K562 (cell line): ENCODE measurements around the gene MYO1D. TPM values are rescaled to one million over a fixed set of nuclear protein-coding genes. Genes with fewer than 3 reads are reported as not detected.

Source experiments
- ATAC-seq: fragments of 200-7000 bp; cut with Tn5 transposase; 3 replicates; pipeline ENCODE4 v1.9.1; 2020; ENCODE audit warnings: moderate library complexity
- BruUV-seq: library from RNA; stranded (reverse); fragments of 400-500 nt; replicated peaks from 2 replicates; lab custom pipeline; 2021; lab: Mats Ljungman, UMichigan
- CTCF ChIA-PET: fragments of 300-600 bp; formaldehyde crosslinking; extraction: SDS; loops from one replicate; lab custom pipeline; 2021; ENCODE audit warnings: low intra/inter-chr PET ratio; lab: Yijun Ruan, JAX
- POLR2A ChIA-PET: fragments of 300-600, 350-650 bp; sonication (Branson Sonifier 250); formaldehyde crosslinking; extraction: SDS; loops from one replicate; lab custom pipeline; 2021; ENCODE audit warnings: antibody characterized with exemption, inconsistent platforms; lab: Yijun Ruan, JAX
- DNase-seq, 4 experiments: peaks; one replicate each; pipeline versions ENCODE4 v3.0.0 to v3.0.0-alpha.2; 2011 to 2018; ENCODE audit warnings: low spot score in 3 of 4, mixed read lengths in 3 of 4; ENCODE audit errors: extremely low read depth in 1 of 4
- FAIRE-seq: peaks from 2 replicates; lab custom pipeline; 2011; peaks lifted over from hg19 to GRCh38; lab: Jason Lieb, UNC
- H2AFZ ChIP-seq: 2 replicates; pipeline ENCODE4 v1.6.0; 2011; ENCODE audit warnings: low read depth, low read length, control low read depth, inconsistent platforms
- H3K27ac ChIP-seq: fragments of 200-600 bp; 3 replicates; pipeline ENCODE4 v1.8.0; 2011; ENCODE audit warnings: low read depth, mild to moderate bottlenecking, control low read depth, inconsistent platforms, low read length, moderate library complexity, mixed read lengths; ENCODE audit errors: extremely low read depth
- H3K27me3 ChIP-seq, 2 experiments: fragments of 300-600 bp in 1 of 2; 2 replicates in 1 of 2; 3 replicates in 1 of 2; pipeline versions ENCODE4 v1.6.0 to v1.8.0; 2011; ENCODE audit warnings: inconsistent platforms in 2 of 2, low read length in 2 of 2, mild to moderate bottlenecking in 1 of 2, mixed read lengths in 1 of 2, moderate library complexity in 1 of 2; ENCODE audit not compliant: control insufficient read depth in 2 of 2, insufficient read depth in 2 of 2
- H3K36me3 ChIP-seq: fragments of 300-600 bp; 3 replicates; pipeline ENCODE4 v1.8.0; 2011; ENCODE audit warnings: mild to moderate bottlenecking, low read length, inconsistent platforms; ENCODE audit not compliant: control insufficient read depth, insufficient read depth
- H3K4me1 ChIP-seq, 2 experiments: fragments of 200-600 bp in 1 of 2; replicated peaks in 1 of 2; 2 replicates in 1 of 2; 3 replicates in 1 of 2; pipeline versions ENCODE4 v1.5.1 to v1.8.0; 2011; ENCODE audit warnings: inconsistent platforms in 2 of 2, low read length in 2 of 2, mild to moderate bottlenecking in 1 of 2, mixed read lengths in 1 of 2, moderate library complexity in 1 of 2; ENCODE audit not compliant: control insufficient read depth in 2 of 2, insufficient read depth in 2 of 2
- H3K4me2 ChIP-seq: 2 replicates; pipeline ENCODE4 v1.6.1; 2011; ENCODE audit warnings: low read length, control low read depth, inconsistent platforms, mixed read lengths; ENCODE audit not compliant: insufficient read depth
- H3K4me3 ChIP-seq: fragments of 200-600 bp; sonication (generic), shearing (Covaris generic); 2 replicates; pipeline ENCODE4 v1.5.1; 2016; ENCODE audit warnings: control low read depth, inconsistent platforms
- H3K79me2 ChIP-seq: fragments of 200-600 bp; 3 replicates; pipeline ENCODE4 v1.8.0; 2011; ENCODE audit warnings: low read length, inconsistent platforms; ENCODE audit not compliant: control insufficient read depth, insufficient read depth
- H3K9ac ChIP-seq, 2 experiments: 2 replicates each; pipeline versions ENCODE4 v1.6.0 to v1.6.1; 2011; ENCODE audit warnings: low read depth in 2 of 2, low read length in 2 of 2, control low read depth in 1 of 2, inconsistent platforms in 1 of 2, mild to moderate bottlenecking in 1 of 2, mixed read lengths in 1 of 2; ENCODE audit not compliant: insufficient read depth in 1 of 2
- H3K9me1 ChIP-seq: one replicate; pipeline ENCODE4 v1.6.0; 2011; ENCODE audit warnings: inconsistent platforms, mild to moderate bottlenecking, low read length, moderate library complexity; ENCODE audit not compliant: control insufficient read depth, insufficient read depth
- H3K9me3 ChIP-seq: replicated peaks from 2 replicates; pipeline ENCODE4 v1.5.1; 2011; ENCODE audit warnings: low read depth, low read length, inconsistent platforms; ENCODE audit not compliant: control insufficient read depth, insufficient read depth
- H4K20me1 ChIP-seq: replicated peaks from 2 replicates; pipeline ENCODE4 v1.6.1; 2011; ENCODE audit warnings: low read length, inconsistent platforms, mixed read lengths; ENCODE audit not compliant: control insufficient read depth, insufficient read depth
- ARHGAP35 ChIP-seq: fragments of 450-650 bp; IDR thresholded peaks from 2 replicates; pipeline ENCODE4 v1.6.1; 2018; ENCODE audit not compliant: partially characterized antibody
- FOXO4 ChIP-seq: fragments of 450-650 bp; formaldehyde crosslinking; IDR thresholded peaks from 2 replicates; pipeline ENCODE4 v1.4.0; 2020; ENCODE audit warnings: mild to moderate bottlenecking, moderate library complexity
- NUFIP1 ChIP-seq: fragments of 450-650 bp; IDR thresholded peaks from 2 replicates; pipeline ENCODE4 v1.6.1; 2018; ENCODE audit not compliant: partially characterized antibody
- SMAD3 ChIP-seq: fragments of 450-650 bp; formaldehyde crosslinking; conservative IDR thresholded peaks from 2 replicates; pipeline ENCODE4 v1.4.0; 2020; ENCODE audit warnings: mild to moderate bottlenecking
- SMARCE1 ChIP-seq: fragments of 450-650 bp; IDR thresholded peaks from 2 replicates; pipeline ENCODE4 v1.7.1; 2016; ENCODE audit warnings: mild to moderate bottlenecking
- SMC3 ChIP-seq: conservative IDR thresholded peaks from 2 replicates; pipeline ENCODE4 v1.6.1; 2011; ENCODE audit warnings: low read depth, low read length, improper control_type of control experiment; ENCODE audit not compliant: insufficient read depth
- TBP ChIP-seq: optimal IDR thresholded peaks from 2 replicates; pipeline ENCODE3; 2011; ENCODE audit warnings: low read depth, low read length, improper control_type of control experiment
- THRA ChIP-seq: fragments of 450-650 bp; IDR thresholded peaks from 2 replicates; pipeline ENCODE4 v1.6.1; 2017; ENCODE audit warnings: mild to moderate bottlenecking, moderate library complexity
- ZBTB5 ChIP-seq: fragments of 450-650 bp; IDR thresholded peaks from 2 replicates; pipeline ENCODE4 v1.6.1; 2017; ENCODE audit warnings: antibody characterized with exemption
- ZNF830 ChIP-seq: fragments of 250-450 bp; sonication (Bioruptor Pico); IDR thresholded peaks from 2 replicates; pipeline ENCODE4 v1.5.0; 2021; ENCODE audit warnings: mild to moderate bottlenecking
- WGBS: fragments of 100-300 bp; shearing (Covaris generic); methylation state at CpG from one replicate; pipeline ENCODE4 v1.1.6; 2016; ENCODE audit warnings: low coverage, mixed read lengths; ENCODE audit not compliant: insufficient coverage; ENCODE audit errors: missing lambda C conversion rate; 5-methylcytosine and 5-hydroxymethylcytosine counted together
- in situ Hi-C: fragments of 300-500 bp; cut with MboI; formaldehyde crosslinking; loops from 4 replicates; pipeline ENCODE4 v1.15.0; 2018; ENCODE audit warnings: inconsistent platforms, mixed read lengths
- intact Hi-C: fragments of 100-400 bp; cut with micrococcal nuclease; formaldehyde crosslinking; loops from 2 replicates; pipeline ENCODE4 v1.14.2; 2022
- polyA plus RNA-seq, 8 experiments: library from polyadenylated mRNA; depleted of rRNA in 4 of 8; stranded (reverse) in 5 of 8; unstranded in 3 of 8; fragments of >200 nt; fragmentation: Nextera tagmentation in 2 of 8; fragmentation: Illumina TruSeq in 1 of 8; extraction: Ambion mirVana in 2 of 8; extraction: Trizol in 1 of 8; gene quantifications; 2 replicates each; pipeline versions ENCODE4 v1.2.1 to v1.2.3, GENCODE V29; 2011 to 2014; ENCODE audit warnings: inconsistent platforms in 1 of 8, missing spikeins in 1 of 8
- total RNA-seq, 7 experiments: library from RNA; depleted of rRNA in 6 of 7; stranded (reverse); fragments of >200 nt in 6 of 7; fragmentation: Illumina TruSeq in 2 of 7; extraction: Trizol in 2 of 7; gene quantifications; 2 replicates each; pipeline versions ENCODE4 v1.2.1 to v1.2.3, GENCODE V29; 2011 to 2021; ENCODE audit warnings: low replicate concordance in 1 of 7

Gene MYO1D
- total and polyA plus RNA-seq, 9 of the 15 experiments (the other 6 are each of a cell fraction or from before 2014, with no cell fraction given) = 2.1 to 71.2 (median 45.4) TPM

- in situ Hi-C loops = no loop called here
- intact Hi-C loops = no loop called here
- 56% methylated on average over 3 of the region's 3 CpGs for WGBS
- POLR2A ChIA-PET = interaction anchor here (0.8 to 1.4 kb wide), 3 partner anchors 9 to 57 kb away, joined by 3 to 8 read pairs (median 3); no protein-coding TSS in a partner anchor
- no peak overlapping the region for H2AFZ ChIP-seq
- DNase-seq = no peak
- no peak overlapping the region for H3K4me3 ChIP-seq
- H3K4me1 ChIP-seq = peaks cover 0 to 13% of the 10 kb centered on the region in 2 experiments; a peak in 2 of 5 replicates
- H3K27ac ChIP-seq = no peak overlapping the region
- FAIRE-seq = no peak
- no peak overlapping the region for H3K9ac ChIP-seq
- H3K9me1 ChIP-seq = no peaks in the 10 kb centered on the region
- no peaks in the 10 kb centered on the region for H3K9me3 ChIP-seq
- H3K79me2 ChIP-seq = no peaks in the 10 kb centered on the region
- H4K20me1 ChIP-seq = no peaks in the 10 kb centered on the region
- CTCF ChIA-PET = no interaction called here
- no TSS peak for BruUV-seq
- H3K27me3 ChIP-seq = no peaks in the 10 kb centered on the region
- TF ChIP-seq NUFIP1 (no peak), ZBTB5 (no peak), ARHGAP35 (no peak), THRA (no peak), FOXO4 (CRISPR knock-in tag) (no peak), SMC3 (no peak), ZNF830 (CRISPR knock-in tag) (no peak), SMAD3 (CRISPR knock-in tag) (no peak), SMARCE1 (no peak), TBP (no peak)
- peaks cover 2% of the 10 kb centered on the region; the same call in 1 of the 3 replicates for H3K36me3 ChIP-seq
- no peak overlapping the region for H3K4me2 ChIP-seq
- ATAC-seq = no peak
Measured at GRCh38 chr17:32533296-32533695, 343.6 kb downstream of the MYO1D start.
